Neural cell (in vitro differentiated cells): Measurements from ENCODE around the gene TOP1. TPM values are rescaled to one million over a fixed set of nuclear protein-coding genes. Genes with fewer than 3 reads are reported as not detected.
"Not testable (repeated sequence)": the region's sequence is repeated elsewhere in the genome, so short reads cannot be mapped to it uniquely, and the experiment has no call there.

Source experiments
- H2AFZ ChIP-seq: fragments of 200-600, 300-800 bp; sonication (generic), shearing (Covaris generic); 2 replicates; pipeline ENCODE4 v1.6.0; 2014; ENCODE audit warnings: low read depth, mild to moderate bottlenecking, antibody characterized with exemption, low read length, moderate library complexity
- H3F3A ChIP-seq: fragments of 200-600 bp; shearing (Covaris generic); 2 replicates; pipeline ENCODE4 v1.6.1; 2016; ENCODE audit warnings: mild to moderate bottlenecking, moderate library complexity, mixed read lengths, antibody characterized with exemption, low read length; ENCODE audit not compliant: insufficient read depth, poor library complexity, severe bottlenecking
- H3K27ac ChIP-seq: fragments of 200-600, 300-800 bp; sonication (generic), shearing (Covaris generic); 2 replicates; pipeline ENCODE4 v1.5.1; 2014; ENCODE audit warnings: mild to moderate bottlenecking, low read length, moderate library complexity
- H3K27me3 ChIP-seq: fragments of 300-800, 200-600 bp; sonication (generic), shearing (Covaris generic); 2 replicates; pipeline ENCODE4 v1.6.0; 2014; ENCODE audit warnings: mild to moderate bottlenecking, low read depth, low read length, moderate library complexity; ENCODE audit not compliant: insufficient read depth
- H3K36me3 ChIP-seq: fragments of 300-800, 200-600 bp; sonication (generic), shearing (Covaris generic); 2 replicates; pipeline ENCODE4 v1.5.1; 2014; ENCODE audit warnings: mild to moderate bottlenecking, antibody characterized with exemption, low read length, moderate library complexity; ENCODE audit not compliant: insufficient read depth
- H3K4me2 ChIP-seq: fragments of 300-800, 200-600 bp; sonication (generic), shearing (Covaris generic); 2 replicates; pipeline ENCODE4 v1.6.0; 2014; ENCODE audit warnings: mild to moderate bottlenecking, low read length
- H3K4me3 ChIP-seq: fragments of 300-800, 200-600 bp; sonication (generic), shearing (Covaris generic); 2 replicates; pipeline ENCODE4 v1.5.1; 2014; ENCODE audit warnings: mild to moderate bottlenecking, low read length, moderate library complexity
- H3K79me2 ChIP-seq: fragments of 200-600 bp; shearing (Covaris generic); replicated peaks from 2 replicates; pipeline ENCODE4 v1.6.0; 2014; ENCODE audit warnings: mild to moderate bottlenecking, low read length, moderate library complexity; ENCODE audit not compliant: insufficient read depth
- H3K9ac ChIP-seq: fragments of 300-800, 200-600 bp; sonication (generic), shearing (Covaris generic); 2 replicates; pipeline ENCODE4 v1.6.1; 2016; ENCODE audit warnings: mild to moderate bottlenecking, low read length, mixed read lengths
- H3K9me2 ChIP-seq: fragments of 200-600 bp; shearing (Covaris generic); 2 replicates; pipeline ENCODE4 v1.6.1; 2016; ENCODE audit warnings: mild to moderate bottlenecking, low read length, mixed read lengths; ENCODE audit not compliant: insufficient read depth
- H3K9me3 ChIP-seq: fragments of 200-600, 300-800 bp; sonication (generic), shearing (Covaris generic); 2 replicates; pipeline ENCODE4 v1.6.1; 2016; ENCODE audit warnings: mild to moderate bottlenecking, mixed run types, low read length, moderate library complexity, mixed read lengths
- H4K20me1 ChIP-seq: fragments of 200-600 bp; shearing (Covaris generic); 2 replicates; pipeline ENCODE4 v1.6.1; 2016; ENCODE audit warnings: mild to moderate bottlenecking, mixed run types; ENCODE audit not compliant: insufficient read depth
- CTCF ChIP-seq: fragments of 450-650 bp; IDR thresholded peaks from 2 replicates; pipeline ENCODE4 v1.5.1; 2014; ENCODE audit warnings: antibody characterized with exemption, mild to moderate bottlenecking, moderate library complexity; ENCODE audit not compliant: poor library complexity, severe bottlenecking
- EP300 ChIP-seq: fragments of 450-650 bp; conservative IDR thresholded peaks from 2 replicates; pipeline ENCODE4 v1.6.1; 2014; ENCODE audit warnings: antibody characterized with exemption, mild to moderate bottlenecking, moderate library complexity; ENCODE audit not compliant: poor library complexity, severe bottlenecking
- EZH2 ChIP-seq: fragments of 200-600, 300-800 bp; shearing (Covaris generic), sonication (generic); IDR thresholded peaks from 2 replicates; pipeline ENCODE4 v1.6.1; 2014; ENCODE audit warnings: antibody characterized with exemption, low read length, borderline replicate concordance, mild to moderate bottlenecking; ENCODE audit not compliant: insufficient read depth, poor library complexity, severe bottlenecking
- MXI1 ChIP-seq: fragments of 450-650 bp; conservative IDR thresholded peaks from 2 replicates; pipeline ENCODE4 v1.6.1; 2014; ENCODE audit warnings: antibody characterized with exemption, mild to moderate bottlenecking; ENCODE audit not compliant: poor library complexity, severe bottlenecking
- POLR2AphosphoS5 ChIP-seq: IDR thresholded peaks from 2 replicates; pipeline ENCODE4 v1.6.1; 2012
- RAD21 ChIP-seq: fragments of 450-650 bp; conservative IDR thresholded peaks from 2 replicates; pipeline ENCODE4 v1.6.1; 2014; ENCODE audit warnings: antibody characterized with exemption, mild to moderate bottlenecking, moderate library complexity
- REST ChIP-seq: IDR thresholded peaks from 2 replicates; pipeline ENCODE4 v1.6.1; 2012; ENCODE audit warnings: borderline replicate concordance
- SMC3 ChIP-seq: fragments of 450-650 bp; conservative IDR thresholded peaks from 2 replicates; pipeline ENCODE4 v1.6.1; 2014; ENCODE audit warnings: antibody characterized with exemption, mild to moderate bottlenecking, moderate library complexity; ENCODE audit not compliant: poor library complexity
- TAF1 ChIP-seq: IDR thresholded peaks from 2 replicates; pipeline ENCODE4 v1.6.1; 2012; ENCODE audit warnings: low read depth
- polyA plus RNA-seq: library from polyadenylated mRNA; depleted of rRNA; stranded (reverse); fragments of >200 nt; gene quantifications from 2 replicates; pipeline ENCODE4 v1.2.3, GENCODE V29; 2014

TOP1 gene
- polyA plus RNA-seq, 1 donor from 2014 or later = 33.2 TPM

GRCh38 chr20:41003143-41003935 is 25.3 kb upstream of the TOP1 start:
- Histone ChIP-seq H3K36me3 (no peaks in the 10 kb centered on the region), H2AFZ (no peak overlapping the region), H3K9me3 (no peaks in the 10 kb centered on the region), H3K4me2 (no peak overlapping the region), H3K27me3 (no peaks in the 10 kb centered on the region), H3K4me3 (no peak overlapping the region), H3K79me2 (no peaks in the 10 kb centered on the region), H4K20me1 (no peaks in the 10 kb centered on the region), H3F3A (no peaks in the 10 kb centered on the region), H3K27ac (no peak overlapping the region), H3K9me2 (no peaks in the 10 kb centered on the region), H3K9ac (no peak overlapping the region)
- TF ChIP-seq EZH2 = no peak
- no peak for TF ChIP-seq SMC3
- TF ChIP-seq POLR2AphosphoS5 = no peak
- no peak for TF ChIP-seq TAF1
- no peak for TF ChIP-seq RAD21
- no peak for TF ChIP-seq EP300
- TF ChIP-seq CTCF = no peak
- TF ChIP-seq MXI1 = no peak
- no peak for TF ChIP-seq REST

- H3K36me3 ChIP-seq, H3K9me2 ChIP-seq, H3K9me3 ChIP-seq, H3F3A ChIP-seq, H3K79me2 ChIP-seq, H3K27me3 ChIP-seq, H3K4me2 ChIP-seq, H4K20me1 ChIP-seq, H3K4me3 ChIP-seq, H3K27ac ChIP-seq, H2AFZ ChIP-seq, H3K9ac ChIP-seq: not testable (repeated sequence)
Measured at GRCh38 chr20:41003936-41004294, 24.7 kb upstream of the TOP1 start.
